Testis (tissue), 2 donors: ENCODE measurements around the gene LRRN1.

ENCODE experiments used
- POLR2A ChIP-seq: fragments of 450-650 bp; IDR thresholded peaks from one replicate; pipeline ENCODE4 v1.6.1; 2017; ENCODE audit warnings: antibody characterized with exemption, mild to moderate bottlenecking, moderate library complexity
- TF ChIP-seq, protein P1 (sequence below), 3 experiments: fragments of 450-650 bp in 2 of 3; fragments of 200-600 bp in 1 of 3; sonication (generic) in 1 of 3; IDR thresholded peaks; one replicate each; pipeline ENCODE4 v1.5.1; 2016 to 2019; ENCODE audit warnings: antibody characterized with exemption in 3 of 3, mild to moderate bottlenecking in 2 of 3, moderate library complexity in 1 of 3

DNA sequence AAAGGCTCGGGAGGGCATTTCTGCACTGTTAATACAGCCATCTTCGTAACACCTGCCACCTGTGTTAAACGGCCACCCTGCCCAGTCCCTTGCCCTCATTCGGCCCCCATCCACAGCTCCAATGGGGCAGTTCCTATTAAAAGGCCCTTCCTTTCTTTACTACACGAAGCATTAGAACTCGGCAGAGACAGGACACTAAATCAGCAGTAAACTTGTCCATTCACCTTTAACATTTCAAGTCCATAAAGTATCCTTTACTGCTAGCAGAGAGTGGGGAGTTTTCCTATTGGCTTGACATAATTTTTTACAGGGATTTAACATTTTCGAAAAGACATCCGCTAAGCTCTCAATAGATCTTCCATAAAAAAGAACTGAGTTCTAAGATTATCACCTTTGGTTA, 76.3 kb downstream of the LRRN1 start:
- TF ChIP-seq, protein P1, sequence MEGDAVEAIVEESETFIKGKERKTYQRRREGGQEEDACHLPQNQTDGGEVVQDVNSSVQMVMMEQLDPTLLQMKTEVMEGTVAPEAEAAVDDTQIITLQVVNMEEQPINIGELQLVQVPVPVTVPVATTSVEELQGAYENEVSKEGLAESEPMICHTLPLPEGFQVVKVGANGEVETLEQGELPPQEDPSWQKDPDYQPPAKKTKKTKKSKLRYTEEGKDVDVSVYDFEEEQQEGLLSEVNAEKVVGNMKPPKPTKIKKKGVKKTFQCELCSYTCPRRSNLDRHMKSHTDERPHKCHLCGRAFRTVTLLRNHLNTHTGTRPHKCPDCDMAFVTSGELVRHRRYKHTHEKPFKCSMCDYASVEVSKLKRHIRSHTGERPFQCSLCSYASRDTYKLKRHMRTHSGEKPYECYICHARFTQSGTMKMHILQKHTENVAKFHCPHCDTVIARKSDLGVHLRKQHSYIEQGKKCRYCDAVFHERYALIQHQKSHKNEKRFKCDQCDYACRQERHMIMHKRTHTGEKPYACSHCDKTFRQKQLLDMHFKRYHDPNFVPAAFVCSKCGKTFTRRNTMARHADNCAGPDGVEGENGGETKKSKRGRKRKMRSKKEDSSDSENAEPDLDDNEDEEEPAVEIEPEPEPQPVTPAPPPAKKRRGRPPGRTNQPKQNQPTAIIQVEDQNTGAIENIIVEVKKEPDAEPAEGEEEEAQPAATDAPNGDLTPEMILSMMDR (IDR thresholded peaks at IDR 0.05), result no peak
- TF ChIP-seq POLR2A, result no peak
